Activated naive CD4-positive, alpha-beta T cell treated with anti-CD3 and anti-CD28 coated beads, Interleukin-2, amount 50 U/mL, for 72 hours (primary cell): ENCODE data around the gene POLD3. TPM values are rescaled to one million over a fixed set of nuclear protein-coding genes. Genes with fewer than 3 reads are reported as not detected.
"Not testable (repeated sequence)": the region's sequence is repeated elsewhere in the genome, so short reads cannot be mapped to it uniquely, and the experiment has no call there.

ENCODE experiments used
- ATAC-seq, 2 donors: fragments of 150-1000 bp; cut with Tn5 transposase; 2 replicates each; pipeline ENCODE4 v1.10.0; 2021; ENCODE audit warnings: mild to moderate bottlenecking in 2 of 2, moderate library complexity in 2 of 2
- DNase-seq, 2 donors: peaks; one replicate each; pipeline ENCODE4 v3.0.0; 2021 to 2022; ENCODE audit warnings: low spot score in 2 of 2
- H3K27ac Mint-ChIP-seq, 2 donors: one replicate each; pipeline ENCODE4 v1.8.0; 2022; ENCODE audit warnings: mild to moderate bottlenecking in 2 of 2, mixed read lengths in 2 of 2
- H3K36me3 Mint-ChIP-seq, 2 donors: one replicate each; pipeline ENCODE4 v1.8.0; 2022; ENCODE audit warnings: mixed read lengths in 2 of 2
- H3K9me3 Mint-ChIP-seq, 2 donors: one replicate each; pipeline ENCODE4 v1.8.0; 2022; ENCODE audit warnings: mixed read lengths in 2 of 2
- total RNA-seq, 2 donors: library from RNA; stranded (reverse); gene quantifications; one replicate each; pipeline ENCODE4 v1.2.3, GENCODE V29; 2022

Gene POLD3
- total RNA-seq, 2 donors from 2014 or later, result 65.9 to 79.3 TPM

- ATAC-seq (no peak), DNase-seq (no peak)
- peaks cover 7 to 54% of the 10 kb centered on the region in 2 donors for H3K36me3 Mint-ChIP-seq
- H3K9me3 Mint-ChIP-seq, result no peaks in the 10 kb centered on the region
- H3K27ac Mint-ChIP-seq, result no peak overlapping the region
Measured at GRCh38 chr11:74646954-74647353, 54.6 kb downstream of the POLD3 start.

- ATAC-seq, result no peak
- H3K9me3 Mint-ChIP-seq, result no peaks in the 10 kb centered on the region
- peaks cover 8 to 54% of the 10 kb centered on the region in 2 donors for H3K36me3 Mint-ChIP-seq
- H3K27ac Mint-ChIP-seq, result no peak overlapping the region
- DNase-seq, result no peak
Measured at GRCh38 chr11:74647404-74647803, 55.0 kb downstream of the POLD3 start.

GRCh38 chr11:74647831-74648230 is 55.4 kb downstream of the POLD3 start:
- ATAC-seq (no peak), DNase-seq (no peak)
- H3K9me3 Mint-ChIP-seq, result no peaks in the 10 kb centered on the region
- H3K27ac Mint-ChIP-seq, result no peak overlapping the region
- peaks cover 12 to 54% of the 10 kb centered on the region in 2 donors for H3K36me3 Mint-ChIP-seq

- H3K9me3 Mint-ChIP-seq, result no peaks in the 10 kb centered on the region
- DNase-seq (no peak), ATAC-seq (no peak)
- no peak overlapping the region for H3K27ac Mint-ChIP-seq
- H3K36me3 Mint-ChIP-seq, result peaks cover 21 to 54% of the 10 kb centered on the region in 2 donors
Measured at GRCh38 chr11:74648894-74649293, 56.5 kb downstream of the POLD3 start.

- DNase-seq (no peak), ATAC-seq (no peak)
- no peak overlapping the region for H3K27ac Mint-ChIP-seq
- no peaks in the 10 kb centered on the region for H3K9me3 Mint-ChIP-seq
- H3K36me3 Mint-ChIP-seq, result peaks cover 31 to 54% of the 10 kb centered on the region in 2 donors
Measured at GRCh38 chr11:74650498-74650897, 58.1 kb downstream of the POLD3 start.

GRCh38 chr11:74654976-74655375 is 62.6 kb downstream of the POLD3 start:
- Mint-ChIP-seq H3K9me3 (peaks cover 13 to 19% of the 10 kb centered on the region in 2 donors), H3K36me3 (peaks cover 57 to 78% of the 10 kb centered on the region in 2 donors), H3K27ac (no peak overlapping the region)
- DNase-seq (no peak), ATAC-seq (no peak)

- ATAC-seq, H3K27ac Mint-ChIP-seq, DNase-seq: not testable (repeated sequence)
- Mint-ChIP-seq H3K9me3 (peaks cover 20 to 27% of the 10 kb centered on the region in 2 donors), H3K36me3 (peaks cover 50 to 55% of the 10 kb centered on the region in 2 donors)
Measured at GRCh38 chr11:74659124-74659523, 66.7 kb downstream of the POLD3 start.

GRCh38 chr11:74662487-74663103 is 70.2 kb downstream of the POLD3 start:
- Mint-ChIP-seq H3K36me3 (peaks cover 34 to 41% of the 10 kb centered on the region in 2 donors), H3K27ac (no peak overlapping the region), H3K9me3 (peaks cover 20% of the 10 kb centered on the region in 2 donors)
- no peak for DNase-seq
- ATAC-seq, result no peak

GRCh38 chr11:74663315-74663714 is 70.9 kb downstream of the POLD3 start:
- H3K36me3 Mint-ChIP-seq, result peaks cover 27 to 34% of the 10 kb centered on the region in 2 donors
- no peak for DNase-seq
- H3K9me3 Mint-ChIP-seq, result peaks cover 14 to 15% of the 10 kb centered on the region in 2 donors
- ATAC-seq, result no peak
- H3K27ac Mint-ChIP-seq, result no peak overlapping the region

- Mint-ChIP-seq H3K36me3 (no peaks in the 10 kb centered on the region), H3K27ac (no peak overlapping the region), H3K9me3 (no peaks in the 10 kb centered on the region)
- no peak for ATAC-seq
- DNase-seq, result no peak
Measured at GRCh38 chr11:74669211-74670160, 77.1 kb downstream of the POLD3 start.

GRCh38 chr11:74670171-74670570 is 77.8 kb downstream of the POLD3 start:
- ATAC-seq, result no peak

GRCh38 chr11:74671520-74672196 is 79.3 kb downstream of the POLD3 start:
- no peaks in the 10 kb centered on the region for H3K36me3 Mint-ChIP-seq
- H3K27ac Mint-ChIP-seq, result no peak overlapping the region
- peak in 1 of 2 donors; percentile 23 for DNase-seq
- no peaks in the 10 kb centered on the region for H3K9me3 Mint-ChIP-seq
- ATAC-seq, result no peak

More at GRCh38 chr11:74670171-74670570, 77.8 kb downstream of the POLD3 start:
- H3K36me3 Mint-ChIP-seq, result no peaks in the 10 kb centered on the region
- H3K9me3 Mint-ChIP-seq, result no peaks in the 10 kb centered on the region
- H3K27ac Mint-ChIP-seq, result no peak overlapping the region
- DNase-seq, result no peak

- H3K27ac Mint-ChIP-seq, result no peak overlapping the region
- ATAC-seq, result no peak
Measured at GRCh38 chr11:74672332-74672955, 80.1 kb downstream of the POLD3 start.

GRCh38 chr11:74672956-74673692 is 80.7 kb downstream of the POLD3 start:
- no peaks in the 10 kb centered on the region for H3K9me3 Mint-ChIP-seq

More at GRCh38 chr11:74672332-74672955, 80.1 kb downstream of the POLD3 start:
- no peaks in the 10 kb centered on the region for H3K9me3 Mint-ChIP-seq
- no peaks in the 10 kb centered on the region for H3K36me3 Mint-ChIP-seq
- peak in 1 of 2 donors; percentile 41 for DNase-seq

GRCh38 chr11:74673693-74674360 is 81.4 kb downstream of the POLD3 start:
- Mint-ChIP-seq H3K36me3 (no peaks in the 10 kb centered on the region), H3K9me3 (no peaks in the 10 kb centered on the region), H3K27ac (no peak overlapping the region)
- no peak for ATAC-seq
- DNase-seq, result peak in 1 of 2 donors; percentile 11

More at GRCh38 chr11:74672956-74673692, 80.7 kb downstream of the POLD3 start:
- ATAC-seq (no peak), DNase-seq (peak in 1 of 2 donors; percentile 21)
- Mint-ChIP-seq H3K27ac (no peak overlapping the region), H3K36me3 (no peaks in the 10 kb centered on the region)
